ENCODE data around the gene CEP112. TPM values are rescaled to one million over a fixed set of nuclear protein-coding genes. Genes with fewer than 3 reads are reported as not detected.

The CEP112 gene
- total RNA-seq, 1 experiment from 2014 or later, result 41.6 TPM

DNA sequence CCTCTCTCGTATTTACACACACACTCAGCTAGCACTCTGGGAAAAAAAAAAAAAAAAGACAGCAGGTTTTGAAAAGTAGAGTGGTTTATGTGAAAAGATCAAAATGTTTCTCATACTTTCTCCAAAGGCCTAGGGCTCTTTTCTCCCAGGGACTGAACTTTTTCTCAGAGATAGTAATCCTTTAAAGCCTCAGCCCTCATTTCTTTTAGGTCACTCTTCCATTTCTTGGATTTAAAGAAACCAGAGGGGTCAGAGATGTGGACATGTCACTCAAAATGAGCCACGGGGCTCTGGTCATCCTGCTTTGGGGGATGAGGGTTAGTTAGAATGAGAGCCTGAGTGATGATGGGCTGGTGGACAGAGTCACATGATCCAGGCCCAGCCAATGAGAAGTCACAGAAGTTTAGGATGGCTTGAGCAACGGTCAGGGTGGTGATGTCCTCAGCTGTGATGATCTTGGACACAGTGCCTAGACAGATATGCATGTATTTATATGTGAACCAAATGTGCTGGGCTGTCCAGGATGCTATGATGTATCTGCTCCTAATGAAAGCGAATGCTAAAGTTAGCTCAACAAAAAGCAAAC is 596.8 kb downstream of the CEP112 start:
- Histone ChIP-seq H3K36me3 (no peaks in the 10 kb centered on the region), H3K4me1 (no peaks in the 10 kb centered on the region), H3K27me3 (no peaks in the 10 kb centered on the region), H3K9me3 (replicated peaks) (no peaks in the 10 kb centered on the region), H3K4me3 (no peak overlapping the region), H3K27ac (no peak overlapping the region)
- DNase-seq, result no peak

- H3K4me3 ChIP-seq, result no peak overlapping the region
- no peaks in the 10 kb centered on the region for H3K27me3 ChIP-seq
- H3K36me3 ChIP-seq, result no peaks in the 10 kb centered on the region
- no peaks in the 10 kb centered on the region for H3K4me1 ChIP-seq
- no peak overlapping the region for H3K27ac ChIP-seq
- no peaks in the 10 kb centered on the region for H3K9me3 ChIP-seq (replicated peaks)
- no peak for DNase-seq
Measured at GRCh38 chr17:65593855-65594845, 597.8 kb downstream of the CEP112 start.

DNA sequence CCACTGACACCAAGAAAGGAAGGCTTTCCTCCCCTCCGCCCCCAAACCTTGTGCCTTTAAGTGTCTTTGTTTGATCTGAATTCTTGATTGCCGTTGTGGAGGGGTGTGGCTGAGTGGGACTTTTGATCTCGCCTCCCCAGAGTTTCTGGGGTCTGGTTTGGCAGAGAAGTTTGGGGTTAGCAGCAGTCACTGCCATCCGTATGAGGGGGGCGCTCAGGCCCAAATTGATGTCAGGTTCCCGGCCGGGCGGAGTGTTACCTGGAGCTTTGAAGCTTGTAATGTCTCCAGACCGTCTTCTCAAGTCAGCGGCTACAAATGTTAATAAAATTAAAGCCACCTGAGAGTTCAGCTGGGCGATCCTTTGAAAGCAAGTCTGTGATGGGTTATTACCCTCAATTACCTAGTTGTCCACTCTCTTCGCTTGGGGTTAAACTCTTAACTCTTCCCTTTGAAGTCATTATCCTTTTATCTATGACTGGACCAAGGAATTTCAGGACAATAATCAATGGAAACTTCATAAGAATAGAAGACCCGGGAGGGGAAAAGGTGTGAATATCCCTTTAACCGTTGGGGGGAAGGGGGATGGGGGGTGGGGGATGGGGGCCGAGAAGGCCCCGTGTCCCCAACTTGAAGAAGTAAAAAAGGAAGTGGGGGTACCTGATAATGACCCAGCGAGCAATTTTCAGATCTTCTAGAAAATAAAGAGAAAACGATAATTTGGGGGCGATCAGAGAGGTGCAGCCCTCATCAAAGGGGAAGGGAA is 598.7 kb downstream of the CEP112 start:
- Histone ChIP-seq H3K27me3 (no peaks in the 10 kb centered on the region), H3K4me3 (no peak overlapping the region), H3K27ac (no peak overlapping the region), H3K9me3 (replicated peaks) (no peaks in the 10 kb centered on the region), H3K4me1 (no peaks in the 10 kb centered on the region), H3K36me3 (no peaks in the 10 kb centered on the region)
- DNase-seq, result no peak

- H3K27ac ChIP-seq, result no peak overlapping the region
- no peaks in the 10 kb centered on the region for H3K36me3 ChIP-seq
- no peaks in the 10 kb centered on the region for H3K9me3 ChIP-seq (replicated peaks)
- H3K27me3 ChIP-seq, result no peaks in the 10 kb centered on the region
- no peak overlapping the region for H3K4me3 ChIP-seq
- no peaks in the 10 kb centered on the region for H3K4me1 ChIP-seq
- DNase-seq, result no peak
Measured at GRCh38 chr17:65592125-65592965, 599.6 kb downstream of the CEP112 start.

DNA sequence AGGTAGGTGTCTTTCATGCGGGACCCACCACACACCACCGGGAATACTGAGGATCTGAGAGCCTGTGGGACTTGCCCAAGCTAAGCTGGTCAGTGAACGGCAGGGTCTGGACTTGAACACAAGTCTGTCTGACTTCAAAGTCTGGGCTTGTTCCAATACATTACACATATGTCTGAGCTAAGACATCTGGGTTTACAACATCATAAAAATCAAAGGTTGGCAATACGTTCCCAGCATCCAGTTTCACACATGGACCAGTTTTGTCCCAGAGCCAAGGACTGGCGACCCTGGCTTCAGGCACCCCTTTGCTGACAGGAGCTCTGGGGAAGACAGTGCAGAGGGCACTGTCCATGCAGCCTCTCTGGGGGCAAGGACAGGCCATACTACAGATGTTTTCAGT is 602.6 kb downstream of the CEP112 start:
- Histone ChIP-seq H3K9me3 (replicated peaks) (no peaks in the 10 kb centered on the region), H3K36me3 (no peaks in the 10 kb centered on the region), H3K4me1 (peaks cover 9% of the 10 kb centered on the region; the same call in 1 of the 2 replicates), H3K4me3 (no peak overlapping the region), H3K27me3 (no peaks in the 10 kb centered on the region), H3K27ac (no peak overlapping the region)
- DNase-seq, result no peak

GRCh38 chr17:65588181-65588808 is 603.6 kb downstream of the CEP112 start:
- Histone ChIP-seq H3K27ac (no peak overlapping the region), H3K4me1 (peaks cover 9% of the 10 kb centered on the region; the same call in 1 of the 2 replicates), H3K27me3 (no peaks in the 10 kb centered on the region), H3K9me3 (replicated peaks) (no peaks in the 10 kb centered on the region), H3K4me3 (no peak overlapping the region), H3K36me3 (no peaks in the 10 kb centered on the region)
- no peak for DNase-seq

DNA sequence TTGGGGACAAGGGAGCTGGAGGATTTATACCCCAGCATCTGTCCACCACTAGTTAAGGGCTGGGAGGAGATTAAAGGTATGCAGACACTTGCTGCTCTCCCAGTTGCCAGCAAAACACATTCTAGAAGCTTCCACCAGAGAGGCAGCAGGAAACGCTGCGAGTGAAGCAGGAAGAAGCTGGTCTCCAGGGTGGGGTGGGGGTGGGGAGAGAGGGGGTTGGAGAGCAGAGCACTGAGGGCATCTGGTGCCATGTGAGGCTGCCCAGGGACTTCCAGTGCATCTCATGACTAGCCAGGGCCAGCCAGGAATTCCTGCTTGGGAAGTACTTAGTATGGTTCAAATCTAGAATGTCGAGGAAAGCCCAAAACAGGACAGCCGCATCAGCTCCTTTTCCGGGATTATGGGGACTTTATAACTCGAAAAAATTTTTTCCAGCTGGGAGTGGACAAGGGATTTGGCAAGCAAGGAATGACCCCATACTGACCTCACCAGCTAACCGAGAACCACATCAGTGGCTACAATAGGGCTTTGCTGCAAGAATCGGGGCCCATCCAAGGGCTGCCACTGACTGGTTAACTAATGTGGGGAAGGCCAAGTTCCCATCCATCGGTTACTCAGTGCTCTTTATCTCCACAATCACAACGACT is 604.3 kb downstream of the CEP112 start:
- peaks cover 9% of the 10 kb centered on the region; the same call in 1 of the 2 replicates for H3K4me1 ChIP-seq

DNA sequence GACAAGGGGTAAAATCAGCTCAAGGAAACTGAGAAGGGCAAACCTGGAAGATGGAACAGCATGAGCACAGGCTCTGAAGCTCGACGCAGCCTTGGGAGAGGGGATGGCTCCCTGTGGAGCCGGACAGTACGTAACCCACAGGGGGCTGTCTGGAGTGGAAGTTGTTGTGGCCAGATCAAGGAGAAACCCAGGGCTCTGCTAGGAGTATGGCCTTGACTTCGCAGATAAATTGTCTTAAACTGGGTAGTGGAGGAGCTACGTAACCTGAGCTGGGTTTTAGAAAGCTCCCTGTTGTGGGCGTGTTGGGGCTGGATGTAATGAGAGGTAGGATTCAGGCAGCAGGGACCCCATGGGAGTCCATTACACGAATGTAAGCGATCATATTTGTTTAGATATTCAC is 605.0 kb downstream of the CEP112 start:
- Histone ChIP-seq H3K4me3 (no peak overlapping the region), H3K4me1 (peaks cover 9% of the 10 kb centered on the region; the same call in 1 of the 2 replicates), H3K27ac (no peak overlapping the region), H3K36me3 (no peaks in the 10 kb centered on the region), H3K9me3 (replicated peaks) (no peaks in the 10 kb centered on the region), H3K27me3 (no peaks in the 10 kb centered on the region)
- DNase-seq, result no peak

More for the DNA sequence above, 604.3 kb downstream of the CEP112 start:
- H3K36me3 ChIP-seq, result no peaks in the 10 kb centered on the region
- H3K9me3 ChIP-seq (replicated peaks), result no peaks in the 10 kb centered on the region
- no peak for DNase-seq
- no peak overlapping the region for H3K27ac ChIP-seq
- H3K27me3 ChIP-seq, result no peaks in the 10 kb centered on the region
- no peak overlapping the region for H3K4me3 ChIP-seq

Other genes starting within 250 kb of the CEP112 start
- gene APOH, start 37.3 kb upstream of the CEP112 start, total RNA-seq (2014; rRNA removed; shearing (Covaris generic)), result not detected in 2 replicates
- gene PRKCA, start 110.5 kb upstream of the CEP112 start, total RNA-seq (2014; rRNA removed; shearing (Covaris generic)), result 24.7 and 25.6 TPM in 2 replicates